HG03045 (cell line): ENCODE data around the gene UGT3A2.
"Not testable (repeated sequence)": the region's sequence is repeated elsewhere in the genome, so short reads cannot be mapped to it uniquely, and the experiment has no call there.

Source experiments
- ATAC-seq: cut with Tn5 transposase; IDR thresholded peaks from one replicate; pipeline ENCODE4 v1.9.1; 2021; ENCODE audit warnings: mild to moderate bottlenecking, moderate library complexity; ENCODE audit not compliant: unreplicated experiment

UGT3A2 gene

DNA sequence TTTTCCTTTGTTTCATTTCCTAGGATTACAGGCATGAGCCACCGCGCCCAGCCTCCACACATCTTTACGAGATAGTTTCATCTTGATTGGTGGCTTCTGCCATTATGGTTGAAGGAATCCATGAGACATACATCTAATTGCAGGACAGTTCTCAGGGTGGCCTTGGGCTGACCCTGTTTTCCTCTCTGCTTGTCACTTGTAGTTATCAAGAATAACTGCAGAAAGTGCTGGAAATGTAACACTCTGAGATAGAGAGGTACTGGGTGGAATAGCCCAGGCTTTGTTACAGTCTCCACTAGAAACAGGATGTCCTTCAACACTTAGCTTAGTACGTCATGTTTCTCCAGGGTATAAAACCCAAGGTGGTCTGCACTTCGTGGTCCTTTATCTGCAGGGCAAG is 10.7 kb downstream of the UGT3A2 start:
- ATAC-seq = no peak

- no peak for ATAC-seq
Observed at GRCh38 chr5:36054647-36055046, 12.0 kb downstream of the UGT3A2 start.

DNA sequence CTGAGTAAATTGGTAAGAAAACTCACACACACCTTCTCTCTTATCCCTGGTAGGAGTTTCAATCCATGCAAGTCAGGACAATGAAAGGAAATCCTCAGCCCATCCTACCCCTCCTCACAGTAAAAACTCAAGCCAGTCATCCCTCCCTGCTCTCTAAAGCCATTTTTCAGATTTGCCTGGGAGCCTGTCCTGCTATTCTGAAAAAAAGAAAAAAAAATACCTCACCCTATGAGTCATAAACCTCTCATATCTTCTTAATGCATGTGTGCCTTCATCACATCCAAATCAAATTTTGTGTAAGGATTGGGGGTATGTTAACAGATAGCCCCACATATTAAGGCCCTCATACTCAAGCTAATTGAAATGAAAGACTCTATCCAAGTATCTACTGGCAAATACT is 14.1 kb downstream of the UGT3A2 start:
- ATAC-seq = no peak

GRCh38 chr5:36049949-36050348 is 16.7 kb downstream of the UGT3A2 start:
- ATAC-seq = no peak

GRCh38 chr5:36047384-36048160 is 19.1 kb downstream of the UGT3A2 start:
- ATAC-seq = no peak

DNA sequence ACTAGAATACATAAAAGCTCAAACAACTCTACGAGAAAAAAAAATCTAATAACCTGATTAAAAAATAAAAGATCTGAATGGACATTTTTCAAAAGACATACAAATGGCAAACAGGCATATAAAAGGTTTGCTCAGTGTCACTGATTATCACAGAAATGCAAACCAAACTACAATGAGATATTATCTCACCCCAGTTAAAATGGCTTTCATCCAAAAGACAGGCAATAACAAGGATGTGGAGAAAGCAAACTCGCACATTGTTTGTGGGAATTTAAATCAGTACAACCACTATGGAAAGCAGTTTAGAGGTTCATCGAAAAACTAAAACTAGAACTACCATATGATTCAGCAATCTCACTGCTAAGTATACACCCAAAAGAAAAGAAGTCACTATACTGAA is 20.8 kb downstream of the UGT3A2 start:
- no peak for ATAC-seq

DNA sequence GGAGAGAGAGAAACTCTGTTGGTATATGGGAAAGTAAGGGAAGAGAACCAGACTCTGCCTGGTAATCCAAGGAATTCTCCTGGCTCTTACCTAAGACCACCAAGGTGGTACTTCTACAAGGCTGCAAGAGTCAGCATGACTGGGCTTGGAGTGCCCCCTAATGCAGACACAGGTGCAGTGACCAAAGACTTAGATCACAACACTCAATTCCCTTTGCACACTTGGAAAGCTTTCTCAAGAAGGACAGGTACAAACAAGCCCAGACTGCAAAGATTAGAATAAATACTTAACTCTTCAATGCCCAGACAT is 25.2 kb downstream of the UGT3A2 start:
- ATAC-seq = no peak

DNA sequence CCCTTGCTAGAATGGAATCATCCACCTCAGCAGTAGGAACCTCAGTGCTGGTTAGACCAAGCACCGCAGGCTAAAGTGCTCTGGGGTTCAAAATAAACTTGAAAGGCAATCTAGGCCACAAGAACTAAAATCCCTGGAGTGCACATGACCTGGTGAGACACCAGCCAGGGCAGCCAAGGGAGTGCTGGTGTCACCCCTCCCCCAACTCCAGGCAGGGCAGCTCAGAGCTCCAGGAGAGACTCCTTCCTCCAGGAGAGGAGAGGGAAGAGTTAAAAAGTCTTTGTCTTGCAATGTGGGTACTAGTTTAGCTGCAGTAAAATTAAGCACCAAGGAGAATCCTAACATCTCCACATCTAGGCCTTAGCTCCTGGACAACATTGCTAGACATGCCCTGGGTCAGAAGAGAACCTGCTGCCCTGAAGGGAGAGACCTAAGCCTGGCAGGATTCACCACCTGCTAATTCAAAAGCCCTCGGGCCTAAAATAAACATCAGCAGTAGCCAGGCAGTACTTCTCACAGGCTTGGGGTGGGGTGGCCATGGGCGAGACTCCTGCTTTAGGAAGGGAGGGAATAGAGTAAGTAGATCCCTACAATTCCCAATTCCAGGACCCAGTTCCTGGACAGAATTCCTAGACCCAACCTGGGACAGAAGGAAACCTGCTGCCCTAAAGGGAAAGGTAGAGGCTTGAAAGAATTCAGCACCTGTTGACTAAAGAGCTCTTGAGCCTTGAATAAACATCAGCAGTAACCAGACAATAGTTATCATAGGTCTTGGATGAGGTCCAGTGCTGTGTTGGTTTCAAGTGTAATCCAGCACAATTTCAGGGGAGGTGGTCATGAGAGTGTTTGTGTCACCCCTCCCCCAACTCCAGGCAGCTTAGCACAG is 25.8 kb downstream of the UGT3A2 start:
- no peak for ATAC-seq

GRCh38 chr5:36035696-36036095 is 31.0 kb downstream of the UGT3A2 start:
- no peak for ATAC-seq

GRCh38 chr5:36034536-36035134 is 32.0 kb downstream of the UGT3A2 start:
- not testable (repeated sequence) for ATAC-seq

- ATAC-seq = no peak
Observed at GRCh38 chr5:36033486-36033885, 33.2 kb downstream of the UGT3A2 start.

- ATAC-seq = no peak
Observed at GRCh38 chr5:36033047-36033446, 33.6 kb downstream of the UGT3A2 start.

- no peak for ATAC-seq
Observed at GRCh38 chr5:36031223-36031622, 35.5 kb downstream of the UGT3A2 start.

DNA sequence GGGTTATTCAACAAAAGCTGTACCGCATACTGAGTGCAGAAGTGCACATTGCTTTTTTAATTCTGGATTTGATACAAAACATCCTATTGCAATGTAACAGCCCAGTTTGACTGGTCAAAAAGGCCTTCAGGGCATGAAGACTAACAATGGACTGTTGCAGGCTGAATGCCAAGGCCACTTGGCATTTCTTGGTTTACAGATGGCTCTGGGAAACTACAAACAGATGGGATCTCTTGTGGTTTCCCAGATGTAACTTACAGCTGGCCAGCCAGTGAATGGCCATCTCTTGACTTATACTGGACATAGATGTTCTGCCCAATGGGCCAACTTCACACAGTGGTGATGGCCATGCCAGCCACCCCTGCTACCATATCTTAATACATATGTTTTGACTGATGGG is 36.8 kb downstream of the UGT3A2 start:
- ATAC-seq = no peak

DNA sequence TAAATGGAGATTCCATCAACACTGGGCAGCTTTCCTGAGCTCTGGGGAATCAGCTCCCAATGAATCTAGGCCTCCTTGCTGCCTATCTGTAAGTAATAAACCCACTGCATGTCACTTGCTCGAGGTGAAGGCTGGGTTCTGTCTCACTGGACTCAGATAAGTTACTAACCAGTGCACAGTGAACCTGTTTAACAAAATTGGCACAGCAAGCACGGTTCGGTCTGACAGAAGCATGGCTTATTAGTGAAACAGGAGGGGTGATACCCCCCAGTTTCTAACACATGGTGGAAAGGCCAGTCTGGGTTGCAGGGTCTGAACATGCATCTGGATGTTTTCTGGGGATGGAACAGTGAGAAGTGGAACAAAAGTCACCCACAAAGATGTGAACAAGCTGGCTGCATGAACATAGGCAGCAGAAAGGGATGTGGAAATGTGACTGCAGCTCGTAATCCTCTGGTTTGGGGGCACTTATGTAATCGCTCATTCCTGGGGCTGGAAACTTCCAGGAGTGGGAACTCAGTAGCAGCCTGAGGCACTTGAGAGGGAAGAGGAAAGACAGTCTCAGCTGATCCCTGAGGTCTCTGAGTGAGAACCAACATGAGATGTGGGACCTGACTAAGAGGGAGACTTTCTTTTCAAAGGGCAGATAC is 37.7 kb downstream of the UGT3A2 start:
- no peak for ATAC-seq

DNA sequence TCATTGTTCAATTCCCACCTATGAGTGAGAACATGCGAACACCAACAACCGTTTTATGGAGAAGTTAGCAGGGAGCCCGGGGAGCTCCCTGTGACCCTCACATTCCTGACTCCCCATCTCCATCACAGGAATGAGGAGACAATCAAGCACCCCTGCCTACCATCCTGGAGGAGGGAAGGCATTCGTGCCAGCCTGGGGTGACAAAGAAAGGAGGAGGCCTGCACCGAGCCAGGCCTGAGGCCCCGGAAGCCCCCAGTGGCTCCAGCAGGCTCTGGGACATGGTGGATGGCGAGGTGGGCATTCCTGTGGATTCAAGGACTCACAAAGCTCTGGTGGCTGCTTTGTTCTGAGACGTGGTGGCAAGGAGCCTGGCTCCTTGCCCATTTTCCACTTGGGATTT is 39.0 kb downstream of the UGT3A2 start:
- no peak for ATAC-seq

DNA sequence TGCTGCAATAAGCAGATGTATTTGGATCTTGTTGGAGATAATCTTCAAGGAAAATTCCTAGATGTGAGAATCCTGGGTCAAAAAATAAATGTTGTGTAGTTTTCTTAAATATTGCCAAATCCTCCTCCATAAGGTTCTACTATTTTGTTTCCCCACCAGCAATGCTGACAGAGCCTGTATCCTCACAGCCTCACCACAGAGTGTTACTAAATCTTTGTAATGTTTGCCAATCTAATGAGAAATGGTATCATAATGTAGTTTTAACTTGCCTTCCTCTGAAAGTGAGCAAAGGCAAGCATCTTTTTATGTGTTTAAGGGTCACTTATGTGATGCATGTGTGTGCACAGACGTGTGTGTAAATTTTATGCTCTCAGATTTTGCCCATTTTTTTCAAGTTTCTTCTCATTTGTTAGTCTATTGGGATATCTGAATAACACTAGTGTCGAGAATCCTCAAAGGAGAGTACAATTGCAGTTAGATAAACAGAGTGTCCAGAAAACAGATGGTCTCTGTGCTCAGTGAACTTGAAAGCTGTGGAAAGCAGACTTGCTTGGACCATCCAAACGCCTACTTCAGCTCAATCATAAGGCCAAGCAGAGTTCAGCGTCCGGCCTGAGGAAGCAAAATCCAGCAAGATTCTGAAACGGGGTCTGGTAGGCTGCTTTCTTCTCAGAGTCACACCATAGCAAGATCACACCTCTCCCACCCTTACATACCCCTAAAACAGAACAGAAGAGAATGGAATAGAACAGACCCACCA is 39.8 kb downstream of the UGT3A2 start:
- ATAC-seq = no peak

DNA sequence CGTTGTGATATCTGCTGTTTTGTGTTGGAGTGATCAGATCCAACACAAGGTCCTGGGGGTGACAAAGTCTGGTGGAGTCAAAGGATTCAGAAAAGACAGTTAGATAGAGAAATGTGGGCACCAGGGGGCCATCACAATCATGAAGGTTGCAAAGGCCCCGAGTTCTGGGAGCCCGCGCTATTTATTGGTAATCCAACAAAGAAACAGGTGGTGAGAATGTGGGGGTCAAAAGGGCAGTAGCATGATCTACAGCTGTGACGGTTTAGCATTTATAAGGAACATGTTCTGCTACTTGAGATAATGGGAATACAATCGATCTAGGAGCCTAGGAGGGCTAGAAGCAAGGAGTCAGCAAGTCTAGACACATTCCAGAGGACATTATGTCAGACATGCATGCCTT is 44.4 kb downstream of the UGT3A2 start:
- not testable (repeated sequence) for ATAC-seq

DNA sequence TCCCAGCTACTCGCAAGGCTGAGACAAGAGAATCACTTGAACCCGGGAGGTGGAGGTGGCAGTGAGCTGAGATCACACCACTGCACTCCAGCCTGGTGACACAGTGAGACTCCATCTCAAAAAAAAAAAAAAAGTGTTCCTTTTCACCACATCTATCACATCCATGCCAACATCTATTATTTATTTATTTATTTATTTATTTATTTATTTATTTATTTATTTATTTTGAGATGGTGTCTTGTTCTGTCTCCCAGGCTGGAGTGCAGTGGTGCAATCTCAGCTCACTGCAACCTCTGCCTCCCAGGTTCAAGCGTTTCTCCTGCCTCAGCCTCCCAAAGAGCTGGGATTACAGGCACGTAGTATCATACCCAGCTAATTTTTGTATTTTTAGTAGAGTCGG is 47.1 kb downstream of the UGT3A2 start:
- not testable (repeated sequence) for ATAC-seq

DNA sequence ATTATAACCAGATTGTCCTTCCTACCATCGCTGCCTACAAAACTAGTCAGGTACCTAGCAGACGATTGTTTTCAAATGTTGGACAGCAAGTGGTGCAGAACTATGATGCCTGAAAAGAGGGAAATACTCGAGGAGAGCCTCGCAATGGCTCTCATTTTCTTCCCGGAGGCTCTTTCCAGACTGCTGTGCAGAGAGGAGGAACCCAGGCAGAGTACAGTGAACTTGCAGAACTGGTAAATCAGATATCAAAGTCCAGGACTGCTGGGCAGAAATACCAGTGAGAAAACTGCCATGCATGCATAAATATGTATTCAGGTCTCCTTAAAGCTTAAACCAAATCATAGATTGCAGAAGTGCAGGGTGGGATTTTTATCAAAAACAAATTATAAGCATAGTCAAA is 49.1 kb downstream of the UGT3A2 start:
- no peak for ATAC-seq

GRCh38 chr5:36017004-36017403 is 49.7 kb downstream of the UGT3A2 start:
- ATAC-seq = no peak
